Measurements from ENCODE around the gene SPDYE6. TPM values are rescaled to one million over a fixed set of nuclear protein-coding genes. Genes with fewer than 3 reads are reported as not detected.

The SPDYE6 gene
- total and polyA plus RNA-seq, 10 of the 15 experiments (the other 5 are each of a cell fraction or from before 2014, with no cell fraction given), result 0.05 to 2.3 (median 1.00) TPM; not detected in 6

- CTCF ChIA-PET, result interaction anchor here (1.1 kb wide), 1 partner anchor 35 kb away, joined by 3 read pairs; no protein-coding TSS in a partner anchor
- no peak overlapping the region for H3K4me3 ChIP-seq
- no peak overlapping the region for H3K4me2 ChIP-seq (ENCODE audit: control insufficient read depth, insufficient read depth)
- FAIRE-seq, result no peak
- RAD21 ChIA-PET (ENCODE audit: unreplicated experiment), result no interaction called here
- H3K27me3 ChIP-seq (replicated peaks in 1 of 2; ENCODE audit: control insufficient read depth in 2 of 2, insufficient read depth in 2 of 2, low read length in 1 of 2), result no peaks in the 10 kb centered on the region
- 71% methylated on average over 5 of the region's 5 CpGs for WGBS (ENCODE audit: insufficient coverage, insufficient replicate concordance, low lambda C conversion rate, missing lambda C conversion rate)
- no peaks in the 10 kb centered on the region for H3K9me3 ChIP-seq (replicated peaks; ENCODE audit: control insufficient read depth, insufficient read depth, low read length)
- no peaks in the 10 kb centered on the region for H3K4me1 ChIP-seq (ENCODE audit: control insufficient read depth, insufficient read depth, low read length)
- H3K79me2 ChIP-seq (ENCODE audit: control insufficient read depth, insufficient read depth, low read length), result no peaks in the 10 kb centered on the region
- in situ Hi-C loops (cut with MboI) (no loop called here), intact Hi-C loops (cut with micrococcal nuclease; ENCODE audit: unreplicated experiment) (no loop called here)
- BruUV-seq (replicated peaks), result no TSS peak
- no peaks in the 10 kb centered on the region for H4K20me1 ChIP-seq (ENCODE audit: control insufficient read depth, insufficient read depth)
- POLR2A ChIA-PET, result no interaction called here
- H3K9ac ChIP-seq (ENCODE audit: control insufficient read depth, insufficient read depth, low read length), result no peak overlapping the region
- no peak for DNase-seq (ENCODE audit: low read depth, low spot score)
- no peak for ATAC-seq
- H2AFZ ChIP-seq (ENCODE audit: control insufficient read depth, low read depth, low read length), result no peak overlapping the region
- H3K36me3 ChIP-seq (ENCODE audit: control insufficient read depth in 2 of 2, insufficient read depth in 2 of 2, low read length in 1 of 2), result peaks cover 4 to 13% of the 10 kb centered on the region in 2 experiments; a peak in 3 of 4 replicates
- SMC1A ChIA-PET (ENCODE audit: uncharacterized antibody, unreplicated experiment), result no interaction called here
- H3K27ac ChIP-seq (ENCODE audit: control insufficient read depth, insufficient read depth), result no peak overlapping the region
- TF ChIP-seq NFXL1 (IDR thresholded peaks at IDR 0.05; ENCODE audit: borderline replicate concordance) (no peak), CEBPZ (IDR thresholded peaks at IDR 0.05; ENCODE audit: low read depth, low read length) (no peak), TBL1XR1 (IDR thresholded peaks at IDR 0.05; ENCODE audit: low read depth, low read length) (no peak), E4F1 (IDR thresholded peaks at IDR 0.05; ENCODE audit: borderline replicate concordance, partially characterized antibody) (no peak), ZBTB33 (IDR thresholded peaks at IDR 0.05) (no peak), SMC3 (IDR thresholded peaks at IDR 0.05; ENCODE audit: borderline replicate concordance, low read length) (no peak), RAD51 (IDR thresholded peaks at IDR 0.05) (no peak), YY1 (IDR thresholded peaks at IDR 0.05; ENCODE audit: low read depth, low read length) (no peak), EED (IDR thresholded peaks at IDR 0.05; ENCODE audit: low read depth) (no peak), ATF7 (IDR thresholded peaks at IDR 0.05; ENCODE audit: low read depth) (no peak), EZH2 (IDR thresholded peaks at IDR 0.05; ENCODE audit: borderline replicate concordance, control insufficient read depth, low read depth, low read length) (no peak), RFX5 (IDR thresholded peaks at IDR 0.05; ENCODE audit: low read depth, low read length) (no peak), ZBTB40 (IDR thresholded peaks at IDR 0.05; ENCODE audit: borderline replicate concordance) (no peak), KDM1A (IDR thresholded peaks at IDR 0.05; ENCODE audit: borderline replicate concordance) (no peak)
Observed at GRCh38 chr7:102323914-102324195, 32.4 kb downstream of the SPDYE6 start.

Measured in GM12878 (cell line).